MM.1S (cell line): Measurements from ENCODE around the gene SAMD4A.

Experiments
- EZH2 ChIP-seq: fragments of 300-600 bp; sonication (generic); optimal IDR thresholded peaks from 2 replicates; pipeline ENCODE3; 2017; ENCODE audit warnings: low read depth, mild to moderate bottlenecking, antibody characterized with exemption, low read length, mixed read lengths
- EZH2phosphoT487 ChIP-seq: fragments of 300-600 bp; sonication (generic); IDR thresholded peaks from 2 replicates; pipeline ENCODE4 v1.6.1; 2018; ENCODE audit warnings: antibody characterized with exemption, low read length
- TF ChIP-seq, protein P1 (sequence below): fragments of 300-600 bp; sonication (generic); IDR thresholded peaks from 2 replicates; pipeline ENCODE4 v1.5.1; 2016; ENCODE audit warnings: antibody characterized with exemption, low read length, mixed read lengths

DNA sequence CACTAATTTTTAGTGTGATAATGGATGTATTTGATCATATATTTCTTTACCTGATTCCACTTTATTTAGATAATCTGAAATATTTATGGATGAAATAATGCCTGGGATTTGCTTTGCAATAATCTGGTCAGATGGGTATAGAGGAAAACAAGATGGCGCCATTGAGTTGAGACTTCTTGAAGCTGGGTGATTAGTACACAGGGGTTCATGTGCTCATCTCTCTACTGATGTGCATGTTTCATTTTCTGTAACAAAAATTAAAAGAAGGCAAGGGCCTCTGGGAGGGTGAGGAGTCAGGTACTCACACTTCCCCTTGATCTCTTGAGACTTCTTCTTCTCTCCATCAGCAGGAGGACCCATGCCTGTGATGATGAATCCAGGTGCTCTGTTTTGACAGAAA is 273.9 kb downstream of the SAMD4A start:
- TF ChIP-seq, protein P1, sequence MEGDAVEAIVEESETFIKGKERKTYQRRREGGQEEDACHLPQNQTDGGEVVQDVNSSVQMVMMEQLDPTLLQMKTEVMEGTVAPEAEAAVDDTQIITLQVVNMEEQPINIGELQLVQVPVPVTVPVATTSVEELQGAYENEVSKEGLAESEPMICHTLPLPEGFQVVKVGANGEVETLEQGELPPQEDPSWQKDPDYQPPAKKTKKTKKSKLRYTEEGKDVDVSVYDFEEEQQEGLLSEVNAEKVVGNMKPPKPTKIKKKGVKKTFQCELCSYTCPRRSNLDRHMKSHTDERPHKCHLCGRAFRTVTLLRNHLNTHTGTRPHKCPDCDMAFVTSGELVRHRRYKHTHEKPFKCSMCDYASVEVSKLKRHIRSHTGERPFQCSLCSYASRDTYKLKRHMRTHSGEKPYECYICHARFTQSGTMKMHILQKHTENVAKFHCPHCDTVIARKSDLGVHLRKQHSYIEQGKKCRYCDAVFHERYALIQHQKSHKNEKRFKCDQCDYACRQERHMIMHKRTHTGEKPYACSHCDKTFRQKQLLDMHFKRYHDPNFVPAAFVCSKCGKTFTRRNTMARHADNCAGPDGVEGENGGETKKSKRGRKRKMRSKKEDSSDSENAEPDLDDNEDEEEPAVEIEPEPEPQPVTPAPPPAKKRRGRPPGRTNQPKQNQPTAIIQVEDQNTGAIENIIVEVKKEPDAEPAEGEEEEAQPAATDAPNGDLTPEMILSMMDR = no peak
- TF ChIP-seq EZH2 (no peak), EZH2phosphoT487 (no peak)
